ENCODE data around the gene PRKCQ. TPM values are rescaled to one million over a fixed set of nuclear protein-coding genes. Genes with fewer than 3 reads are reported as not detected.

PRKCQ gene
- total RNA-seq, 1 experiment from 2014 or later: 12.1 TPM

GRCh38 chr10:6476989-6477388 lies 103.1 kb downstream of the PRKCQ start:
- Mint-ChIP-seq H3K27ac (no peak overlapping the region), H3K4me3 (no peak overlapping the region), H3K36me3 (ENCODE audit: insufficient read depth in 1 of 3, low read depth in 3 of 3) (peaks cover 9 to 16% (median 13%) of the 10 kb centered on the region in 3 experiments; a peak in 6 of 7 replicates), H3K4me1 (peaks cover 0 to 5% of the 10 kb centered on the region in 2 experiments; a peak in 1 of 4 replicates), H3K9me3 (no peaks in the 10 kb centered on the region), H3K27me3 (ENCODE audit: low read depth) (no peaks in the 10 kb centered on the region)
- Histone ChIP-seq H3K4ac (ENCODE audit: low read depth, low read length) (no peak overlapping the region), H3K56ac (ENCODE audit: insufficient read length, low read depth, low read length) (no peak overlapping the region), H2BK15ac (ENCODE audit: low read depth, low read length) (no peak overlapping the region), H3K23ac (ENCODE audit: insufficient read length, low read depth, low read length) (no peak overlapping the region), H3K18ac (ENCODE audit: insufficient read length, low read depth, low read length) (no peak overlapping the region), H2BK12ac (ENCODE audit: insufficient read length, low read depth, low read length) (no peak overlapping the region), H2BK20ac (ENCODE audit: low read depth, low read length, poor library complexity, severe bottlenecking) (no peak overlapping the region), H4K5ac (ENCODE audit: insufficient read length, low read depth, low read length) (no peak overlapping the region), H2AFZ (ENCODE audit: low read length) (no peak overlapping the region), H2BK5ac (ENCODE audit: insufficient read length, low read length) (no peak overlapping the region), H3K79me2 (ENCODE audit: insufficient read depth, low read length) (no peaks in the 10 kb centered on the region), H2BK120ac (ENCODE audit: low read depth, low read length, poor library complexity, severe bottlenecking) (no peak overlapping the region), H3K4me1 (ENCODE audit: insufficient read depth, low read length) (no peaks in the 10 kb centered on the region), H3K27me3 (ENCODE audit: insufficient read depth, low read length) (no peaks in the 10 kb centered on the region), H2AK5ac (ENCODE audit: insufficient read length, low read length) (no peak overlapping the region), H3K27ac (ENCODE audit: insufficient read length, low read depth, low read length) (no peak overlapping the region), H3K23me2 (ENCODE audit: insufficient read length, low read depth, low read length, poor library complexity, severe bottlenecking) (no peaks in the 10 kb centered on the region), H3K9ac (ENCODE audit: extremely low read depth, insufficient read length, low read length) (no peak overlapping the region), H3T11ph (ENCODE audit: low read length) (no peak overlapping the region), H3K4me2 (ENCODE audit: insufficient read depth, insufficient read length, low read length) (no peak overlapping the region), H4K8ac (replicated peaks; ENCODE audit: insufficient read length, low read depth, low read length) (no peak overlapping the region), H3K9me3 (ENCODE audit: control insufficient read depth, low read depth, low read length) (no peaks in the 10 kb centered on the region), H3K14ac (ENCODE audit: insufficient read depth, low read length) (no peak overlapping the region), H4K91ac (ENCODE audit: insufficient read length, low read depth, low read length) (no peak overlapping the region), H3K79me1 (ENCODE audit: insufficient read depth, low read depth, low read length, poor library complexity, severe bottlenecking) (no peaks in the 10 kb centered on the region), H4K20me1 (ENCODE audit: control insufficient read depth, insufficient read depth, insufficient read length) (no peaks in the 10 kb centered on the region)
- no CpG with 5 or more reads among the region's 2 CpGs for WGBS (ENCODE audit: extremely low coverage, insufficient read length, low lambda C conversion rate)
- TF ChIP-seq, protein P1, sequence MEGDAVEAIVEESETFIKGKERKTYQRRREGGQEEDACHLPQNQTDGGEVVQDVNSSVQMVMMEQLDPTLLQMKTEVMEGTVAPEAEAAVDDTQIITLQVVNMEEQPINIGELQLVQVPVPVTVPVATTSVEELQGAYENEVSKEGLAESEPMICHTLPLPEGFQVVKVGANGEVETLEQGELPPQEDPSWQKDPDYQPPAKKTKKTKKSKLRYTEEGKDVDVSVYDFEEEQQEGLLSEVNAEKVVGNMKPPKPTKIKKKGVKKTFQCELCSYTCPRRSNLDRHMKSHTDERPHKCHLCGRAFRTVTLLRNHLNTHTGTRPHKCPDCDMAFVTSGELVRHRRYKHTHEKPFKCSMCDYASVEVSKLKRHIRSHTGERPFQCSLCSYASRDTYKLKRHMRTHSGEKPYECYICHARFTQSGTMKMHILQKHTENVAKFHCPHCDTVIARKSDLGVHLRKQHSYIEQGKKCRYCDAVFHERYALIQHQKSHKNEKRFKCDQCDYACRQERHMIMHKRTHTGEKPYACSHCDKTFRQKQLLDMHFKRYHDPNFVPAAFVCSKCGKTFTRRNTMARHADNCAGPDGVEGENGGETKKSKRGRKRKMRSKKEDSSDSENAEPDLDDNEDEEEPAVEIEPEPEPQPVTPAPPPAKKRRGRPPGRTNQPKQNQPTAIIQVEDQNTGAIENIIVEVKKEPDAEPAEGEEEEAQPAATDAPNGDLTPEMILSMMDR (conservative IDR thresholded peaks at IDR 0.05): no peak
- DNase-seq: no peak
